Fibroblast of lung (primary cell): Measurements from ENCODE around the gene MILR1. TPM values are rescaled to one million over a fixed set of nuclear protein-coding genes. Genes with fewer than 3 reads are reported as not detected.
A peak's percentile ranks its signal among the peaks of the same experiment; 100 is the strongest.
"Not testable (repeated sequence)": the region's sequence is repeated elsewhere in the genome, so short reads cannot be mapped to it uniquely, and the experiment has no call there.

Experiments
- DNase-seq, 2 donors: peaks; one replicate each; pipeline versions ENCODE4 v3.0.0 to v3.0.0-alpha.2; 2010; ENCODE audit warnings: low read depth in 2 of 2
- H2AFZ ChIP-seq: 2 replicates; pipeline ENCODE4 v1.5.1; 2012; ENCODE audit warnings: low read length, control low read depth, inconsistent platforms
- H3K27ac ChIP-seq: 2 replicates; pipeline ENCODE4 v1.5.1; 2011; ENCODE audit warnings: low read length, control low read depth; ENCODE audit not compliant: insufficient read depth
- H3K27me3 ChIP-seq: 2 replicates; pipeline ENCODE4 v1.5.1; 2011; ENCODE audit warnings: mild to moderate bottlenecking, low read length; ENCODE audit not compliant: control insufficient read depth, insufficient read depth
- H3K36me3 ChIP-seq: 2 replicates; pipeline ENCODE4 v1.5.1; 2011; ENCODE audit warnings: low read length; ENCODE audit not compliant: control insufficient read depth, insufficient read depth
- H3K4me1 ChIP-seq: 2 replicates; pipeline ENCODE4 v1.5.1; 2011; ENCODE audit warnings: low read length; ENCODE audit not compliant: control insufficient read depth, insufficient read depth; ENCODE audit errors: extremely low read depth
- H3K4me2 ChIP-seq: 2 replicates; pipeline ENCODE4 v1.5.1; 2011; ENCODE audit warnings: low read length, control low read depth; ENCODE audit not compliant: insufficient read depth; ENCODE audit errors: extremely low read depth
- H3K4me3 ChIP-seq, 4 experiments: fragments of 200-600 bp in 1 of 4; sonication (generic) in 1 of 4; replicated peaks in 1 of 4; 2 replicates each; pipeline ENCODE4 v1.5.1; 2011 to 2016; ENCODE audit warnings: low read length in 4 of 4, low read depth in 3 of 4, mild to moderate bottlenecking in 3 of 4, control low read depth in 2 of 4, inconsistent platforms in 1 of 4, mixed read lengths in 1 of 4; ENCODE audit not compliant: insufficient read depth in 1 of 4; ENCODE audit errors: control extremely low read depth in 1 of 4
- H3K79me2 ChIP-seq: 2 replicates; pipeline ENCODE4 v1.5.1; 2012; ENCODE audit warnings: mild to moderate bottlenecking, low read length, inconsistent platforms; ENCODE audit not compliant: control insufficient read depth, insufficient read depth
- H3K9ac ChIP-seq: 2 replicates; pipeline ENCODE4 v1.5.1; 2011; ENCODE audit warnings: mild to moderate bottlenecking, low read length, control low read depth; ENCODE audit not compliant: insufficient read depth
- H3K9me3 ChIP-seq: 2 replicates; pipeline ENCODE4 v1.5.1; 2012; ENCODE audit warnings: low read depth, low read length; ENCODE audit not compliant: control insufficient read depth, insufficient read depth
- H4K20me1 ChIP-seq: 2 replicates; pipeline ENCODE4 v1.5.1; 2011; ENCODE audit warnings: low read length; ENCODE audit not compliant: control insufficient read depth, insufficient read depth; ENCODE audit errors: extremely low read depth
- CTCF ChIP-seq, 2 donors: IDR thresholded peaks in 1 of 2; conservative IDR thresholded peaks in 1 of 2; 1 replicate in 1 of 2; 2 replicates in 1 of 2; pipeline ENCODE4 v1.5.1; 2011 to 2012; ENCODE audit warnings: low read length in 2 of 2, control low read depth in 1 of 2, inconsistent platforms in 1 of 2, low read depth in 1 of 2, mild to moderate bottlenecking in 1 of 2
- EZH2 ChIP-seq: IDR thresholded peaks from 2 replicates; pipeline ENCODE4 v1.5.1; 2012; ENCODE audit warnings: low read length, control low read depth, mild to moderate bottlenecking; ENCODE audit errors: missing control alignments
- polyA plus RNA-seq, 2 donors: library from polyadenylated mRNA; depleted of rRNA in 1 of 2; stranded (reverse) in 1 of 2; unstranded in 1 of 2; fragments of >200 nt; gene quantifications; 2 replicates each; pipeline ENCODE4 v1.2.1, GENCODE V29; 2011 to 2012; ENCODE audit warnings: missing spikeins in 1 of 2
- total RNA-seq: library from RNA; depleted of rRNA; stranded (reverse); fragments of >200 nt; gene quantifications from 2 replicates; pipeline ENCODE4 v1.2.1, GENCODE V29; 2014

The MILR1 gene
- total and polyA plus RNA-seq, 2 donors (not counting 1 experiment from before 2014, with no cell fraction given): 9.1 to 11.6 TPM

- H3K4me3 ChIP-seq: no peak overlapping the region
- no peaks in the 10 kb centered on the region for H3K9me3 ChIP-seq
- H4K20me1 ChIP-seq: no peaks in the 10 kb centered on the region
- no peak overlapping the region for H3K4me2 ChIP-seq
- H3K4me1 ChIP-seq: peaks cover 10% of the 10 kb centered on the region
- H3K9ac ChIP-seq: no peak overlapping the region
- H3K79me2 ChIP-seq: no peaks in the 10 kb centered on the region
- H3K36me3 ChIP-seq: no peaks in the 10 kb centered on the region
- H3K27ac ChIP-seq: peak overlapping the region; percentile 24
- H3K27me3 ChIP-seq: no peaks in the 10 kb centered on the region
- no peak for TF ChIP-seq CTCF (conservative IDR thresholded peaks at IDR 0.05 in 1 of 2, IDR thresholded peaks at IDR 0.05 in 1 of 2; ENCODE audit: low read depth in 1 of 2, low read length in 2 of 2)
- no peak for TF ChIP-seq EZH2
- no peak overlapping the region for H2AFZ ChIP-seq
- peak; percentile 53 to 86 for DNase-seq
Observed at GRCh38 chr17:64459284-64459747, 10.4 kb downstream of the MILR1 start.

- not testable (repeated sequence) for H3K4me2 ChIP-seq, H3K36me3 ChIP-seq, H3K4me3 ChIP-seq, H3K79me2 ChIP-seq, H3K9ac ChIP-seq, H3K27me3 ChIP-seq, H4K20me1 ChIP-seq, H3K9me3 ChIP-seq, H2AFZ ChIP-seq, DNase-seq
- peaks cover 10% of the 10 kb centered on the region for H3K4me1 ChIP-seq
- peak overlapping the region; percentile 24 for H3K27ac ChIP-seq
Observed at GRCh38 chr17:64459818-64460217, 10.9 kb downstream of the MILR1 start.

- Histone ChIP-seq H3K4me1 (peaks cover 10% of the 10 kb centered on the region), H3K27ac (no peak overlapping the region), H3K27me3 (no peaks in the 10 kb centered on the region), H3K9ac (no peak overlapping the region), H3K9me3 (no peaks in the 10 kb centered on the region), H3K4me2 (no peak overlapping the region), H3K79me2 (no peaks in the 10 kb centered on the region), H3K36me3 (no peaks in the 10 kb centered on the region), H2AFZ (no peak overlapping the region), H4K20me1 (no peaks in the 10 kb centered on the region), H3K4me3 (no peak overlapping the region)
- peak in 1 of 2 donors; percentile 29 for DNase-seq
- TF ChIP-seq CTCF (conservative IDR thresholded peaks at IDR 0.05 in 1 of 2, IDR thresholded peaks at IDR 0.05 in 1 of 2; ENCODE audit: low read depth in 1 of 2, low read length in 2 of 2): no peak
- no peak for TF ChIP-seq EZH2
Observed at GRCh38 chr17:64460955-64461354, 12.0 kb downstream of the MILR1 start.
